Gastroesophageal sphincter (tissue), 3 donors: ENCODE measurements around the gene TNC.

Experiments used
- EP300 ChIP-seq: sonication (generic); formaldehyde crosslinking; IDR thresholded peaks from one replicate; pipeline ENCODE4 v1.6.1; 2017; ENCODE audit warnings: antibody characterized with exemption, mild to moderate bottlenecking
- POLR2A ChIP-seq, 2 donors: fragments of 450-650 bp; IDR thresholded peaks; one replicate each; pipeline ENCODE4 v1.6.1; 2017; ENCODE audit warnings: antibody characterized with exemption in 2 of 2, mild to moderate bottlenecking in 2 of 2, moderate library complexity in 1 of 2
- TF ChIP-seq, protein P1 (sequence below), 4 experiments: fragments of 200-600 bp in 2 of 4; fragments of 450-650 bp in 2 of 4; sonication (generic) in 1 of 4; IDR thresholded peaks; one replicate each; pipeline ENCODE4 v1.5.1; 2017 to 2019; ENCODE audit warnings: antibody characterized with exemption in 4 of 4, mild to moderate bottlenecking in 2 of 4, moderate library complexity in 2 of 4

DNA sequence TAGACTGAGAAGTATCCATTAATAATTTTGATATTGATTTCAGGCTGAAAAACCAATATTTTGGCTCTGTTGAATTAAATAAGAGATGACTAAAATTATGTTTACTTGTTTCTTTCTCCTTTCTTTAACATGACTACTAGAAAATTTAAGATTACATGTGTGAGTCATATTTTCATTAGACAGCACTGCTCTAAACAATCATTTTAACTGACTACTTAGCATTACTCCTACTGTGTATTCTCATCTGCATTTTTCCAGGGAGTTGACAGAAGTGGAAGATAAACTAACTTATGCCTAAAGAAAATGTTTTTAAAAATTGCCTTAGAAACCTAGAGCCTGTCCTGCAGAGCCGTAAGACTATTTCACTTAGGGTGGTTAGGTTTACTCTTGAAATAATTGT, 29.1 kb downstream of the TNC start:
- TF ChIP-seq POLR2A (IDR thresholded peaks at IDR 0.05), result no peak
- TF ChIP-seq, protein P1, sequence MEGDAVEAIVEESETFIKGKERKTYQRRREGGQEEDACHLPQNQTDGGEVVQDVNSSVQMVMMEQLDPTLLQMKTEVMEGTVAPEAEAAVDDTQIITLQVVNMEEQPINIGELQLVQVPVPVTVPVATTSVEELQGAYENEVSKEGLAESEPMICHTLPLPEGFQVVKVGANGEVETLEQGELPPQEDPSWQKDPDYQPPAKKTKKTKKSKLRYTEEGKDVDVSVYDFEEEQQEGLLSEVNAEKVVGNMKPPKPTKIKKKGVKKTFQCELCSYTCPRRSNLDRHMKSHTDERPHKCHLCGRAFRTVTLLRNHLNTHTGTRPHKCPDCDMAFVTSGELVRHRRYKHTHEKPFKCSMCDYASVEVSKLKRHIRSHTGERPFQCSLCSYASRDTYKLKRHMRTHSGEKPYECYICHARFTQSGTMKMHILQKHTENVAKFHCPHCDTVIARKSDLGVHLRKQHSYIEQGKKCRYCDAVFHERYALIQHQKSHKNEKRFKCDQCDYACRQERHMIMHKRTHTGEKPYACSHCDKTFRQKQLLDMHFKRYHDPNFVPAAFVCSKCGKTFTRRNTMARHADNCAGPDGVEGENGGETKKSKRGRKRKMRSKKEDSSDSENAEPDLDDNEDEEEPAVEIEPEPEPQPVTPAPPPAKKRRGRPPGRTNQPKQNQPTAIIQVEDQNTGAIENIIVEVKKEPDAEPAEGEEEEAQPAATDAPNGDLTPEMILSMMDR (IDR thresholded peaks at IDR 0.05), result no peak
- TF ChIP-seq EP300, result no peak
